Measurements from ENCODE around the gene ADARB2.
"Not testable (repeated sequence)": the region's sequence is repeated elsewhere in the genome, so short reads cannot be mapped to it uniquely, and the experiment has no call there.

The ADARB2 gene

DNA sequence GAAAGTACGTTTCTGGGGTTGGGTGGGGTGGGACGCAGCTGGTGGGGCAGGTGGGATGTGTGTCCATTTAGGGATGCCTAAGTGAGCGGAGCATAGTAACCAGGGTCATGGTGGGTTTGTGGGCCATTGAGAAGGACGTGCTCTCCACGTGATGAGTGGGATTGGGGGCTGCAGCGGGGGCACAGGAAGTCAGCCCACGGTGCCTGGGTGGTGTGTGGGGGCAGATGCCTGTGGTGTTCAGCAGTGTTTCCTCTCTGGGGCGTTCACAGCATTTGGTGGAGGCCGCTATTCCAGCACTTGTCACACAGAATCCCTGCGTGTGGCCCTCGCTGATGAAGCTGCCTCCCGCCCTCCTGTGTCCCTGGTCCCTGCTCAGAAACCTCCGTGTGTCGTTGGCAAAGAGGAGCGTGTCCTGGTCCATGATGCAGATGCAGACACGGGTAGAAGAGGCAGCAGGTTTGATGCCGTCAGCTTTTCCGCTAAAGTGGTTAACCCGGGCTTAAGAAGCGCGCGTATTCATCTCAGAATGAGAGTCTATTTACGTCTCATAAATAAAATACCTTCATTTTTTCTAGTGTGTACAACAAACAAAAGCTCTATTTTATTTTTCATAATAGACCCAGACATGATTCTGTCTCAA is 274.2 kb downstream of the ADARB2 start:
- no peaks in the 10 kb centered on the region for H3K36me3 ChIP-seq (ENCODE audit: insufficient read depth, low read length)
- no peaks in the 10 kb centered on the region for H3K27me3 ChIP-seq (ENCODE audit: insufficient read depth, low read length)
- no peaks in the 10 kb centered on the region for H3K4me1 ChIP-seq (ENCODE audit: control insufficient read depth, insufficient read depth, low read length, unreplicated experiment)
- no peak overlapping the region for H3K27ac ChIP-seq (ENCODE audit: low read depth, low read length)
- no peaks in the 10 kb centered on the region for H3K79me2 ChIP-seq (ENCODE audit: control insufficient read depth, insufficient read depth, low read length, unreplicated experiment)
- no peak overlapping the region for H3K4me3 ChIP-seq (ENCODE audit: low read depth, low read length)
- no peak overlapping the region for H2AFZ ChIP-seq (ENCODE audit: low read length, unreplicated experiment)

DNA sequence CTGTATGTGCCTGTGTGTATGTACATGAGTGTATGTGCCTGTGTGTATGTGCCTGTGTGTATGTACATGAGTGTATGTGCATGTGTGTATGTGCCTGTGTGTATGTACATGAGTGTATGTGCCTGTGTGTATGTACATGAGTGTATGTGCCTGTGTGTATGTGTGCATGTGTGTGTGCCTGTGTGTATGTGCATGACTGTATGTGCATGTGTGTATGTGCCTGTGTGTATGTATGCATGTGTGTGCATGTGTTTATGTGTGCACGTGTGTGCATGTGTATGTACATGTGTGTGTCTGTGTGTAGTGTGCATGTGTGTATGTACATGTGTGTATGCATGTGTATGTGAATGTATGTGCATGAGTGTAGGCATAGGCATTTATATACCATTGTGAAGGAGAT is 274.8 kb downstream of the ADARB2 start:
- Histone ChIP-seq H3K4me1 (ENCODE audit: control insufficient read depth, insufficient read depth, low read length, unreplicated experiment) (no peaks in the 10 kb centered on the region), H3K4me3 (ENCODE audit: low read depth, low read length) (no peak overlapping the region), H3K27ac (ENCODE audit: low read depth, low read length) (no peak overlapping the region), H3K79me2 (ENCODE audit: control insufficient read depth, insufficient read depth, low read length, unreplicated experiment) (no peaks in the 10 kb centered on the region), H2AFZ (ENCODE audit: low read length, unreplicated experiment) (no peak overlapping the region), H3K27me3 (ENCODE audit: insufficient read depth, low read length) (no peaks in the 10 kb centered on the region), H3K36me3 (ENCODE audit: insufficient read depth, low read length) (no peaks in the 10 kb centered on the region)

DNA sequence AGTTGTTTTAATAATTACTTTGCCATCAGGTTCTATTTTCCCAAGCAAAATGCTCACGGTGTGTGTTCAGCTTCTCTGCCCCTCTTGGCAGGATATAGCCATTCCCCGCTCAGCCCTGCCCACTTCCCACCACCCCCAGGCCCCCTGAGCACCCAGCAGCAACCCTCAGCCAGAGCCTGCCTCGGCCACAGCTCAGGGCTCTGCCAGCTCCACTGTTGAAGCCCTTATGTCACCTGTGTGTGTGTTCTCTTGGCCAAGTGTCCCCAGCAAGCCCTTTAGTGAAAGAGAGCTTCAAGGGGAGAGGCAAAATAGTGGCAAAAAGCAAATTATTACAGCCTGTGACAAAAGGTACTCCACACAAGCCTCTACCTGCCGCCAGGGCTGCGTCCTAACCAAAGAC is 275.3 kb downstream of the ADARB2 start:
- Histone ChIP-seq H3K4me3 (ENCODE audit: low read depth, low read length) (no peak overlapping the region), H3K27ac (ENCODE audit: low read depth, low read length) (no peak overlapping the region)

DNA sequence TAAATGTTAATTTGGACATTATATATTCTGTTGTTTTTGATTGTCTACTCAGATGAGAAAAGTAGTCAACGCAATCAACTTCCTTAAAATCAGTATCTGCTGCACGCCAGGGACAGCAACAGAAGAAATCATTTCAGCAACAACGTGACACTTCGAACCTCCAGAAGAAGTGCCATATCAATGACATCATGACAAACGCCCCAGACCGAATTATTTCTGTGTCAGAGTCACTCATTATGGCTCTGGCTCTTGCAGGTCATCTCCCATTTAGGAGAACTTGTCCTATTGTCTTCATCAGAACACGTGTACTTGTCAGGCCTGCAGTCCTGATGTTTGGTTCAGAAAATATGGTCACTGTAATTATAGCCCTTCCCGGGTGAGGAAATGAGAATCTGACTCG is 276.3 kb downstream of the ADARB2 start:
- Histone ChIP-seq H3K27me3 (ENCODE audit: insufficient read depth, low read length) (no peaks in the 10 kb centered on the region), H3K27ac (ENCODE audit: low read depth, low read length) (no peak overlapping the region), H3K36me3 (ENCODE audit: insufficient read depth, low read length) (no peaks in the 10 kb centered on the region), H2AFZ (ENCODE audit: low read length, unreplicated experiment) (no peak overlapping the region), H3K4me1 (ENCODE audit: control insufficient read depth, insufficient read depth, low read length, unreplicated experiment) (no peaks in the 10 kb centered on the region), H3K79me2 (ENCODE audit: control insufficient read depth, insufficient read depth, low read length, unreplicated experiment) (no peaks in the 10 kb centered on the region), H3K4me3 (ENCODE audit: low read depth, low read length) (no peak overlapping the region)

More for the DNA sequence above, 275.3 kb downstream of the ADARB2 start:
- no peaks in the 10 kb centered on the region for H3K79me2 ChIP-seq (ENCODE audit: control insufficient read depth, insufficient read depth, low read length, unreplicated experiment)
- H3K27me3 ChIP-seq (ENCODE audit: insufficient read depth, low read length) = no peaks in the 10 kb centered on the region
- no peak overlapping the region for H2AFZ ChIP-seq (ENCODE audit: low read length, unreplicated experiment)
- no peaks in the 10 kb centered on the region for H3K36me3 ChIP-seq (ENCODE audit: insufficient read depth, low read length)
- no peaks in the 10 kb centered on the region for H3K4me1 ChIP-seq (ENCODE audit: control insufficient read depth, insufficient read depth, low read length, unreplicated experiment)

DNA sequence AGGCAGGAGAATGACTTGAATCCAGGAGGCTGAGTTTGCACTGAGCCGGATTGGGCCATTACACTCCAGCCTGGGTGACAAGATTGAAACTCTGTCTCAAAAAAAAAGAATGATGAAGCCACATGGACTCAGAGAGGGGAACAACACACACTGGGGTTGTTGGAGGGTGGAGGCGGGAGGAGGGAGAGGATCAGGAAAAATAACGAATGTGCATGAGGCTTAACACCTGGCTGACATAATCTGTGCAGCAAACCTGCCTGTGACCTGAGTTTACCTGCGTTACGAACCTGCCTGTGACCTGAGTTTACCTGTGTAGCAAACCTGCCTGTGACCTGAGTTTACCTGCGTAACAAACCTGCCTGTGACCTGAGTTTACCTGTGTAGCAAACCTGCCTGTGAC is 277.7 kb downstream of the ADARB2 start:
- H3K79me2 ChIP-seq (ENCODE audit: control insufficient read depth, insufficient read depth, low read length, unreplicated experiment); H3K27me3 ChIP-seq (ENCODE audit: insufficient read depth, low read length); H3K4me1 ChIP-seq (ENCODE audit: control insufficient read depth, insufficient read depth, low read length, unreplicated experiment); H3K4me3 ChIP-seq (ENCODE audit: low read depth, low read length); H3K27ac ChIP-seq (ENCODE audit: low read depth, low read length); H2AFZ ChIP-seq (ENCODE audit: low read length, unreplicated experiment); H3K36me3 ChIP-seq (ENCODE audit: insufficient read depth, low read length): not testable (repeated sequence)

DNA sequence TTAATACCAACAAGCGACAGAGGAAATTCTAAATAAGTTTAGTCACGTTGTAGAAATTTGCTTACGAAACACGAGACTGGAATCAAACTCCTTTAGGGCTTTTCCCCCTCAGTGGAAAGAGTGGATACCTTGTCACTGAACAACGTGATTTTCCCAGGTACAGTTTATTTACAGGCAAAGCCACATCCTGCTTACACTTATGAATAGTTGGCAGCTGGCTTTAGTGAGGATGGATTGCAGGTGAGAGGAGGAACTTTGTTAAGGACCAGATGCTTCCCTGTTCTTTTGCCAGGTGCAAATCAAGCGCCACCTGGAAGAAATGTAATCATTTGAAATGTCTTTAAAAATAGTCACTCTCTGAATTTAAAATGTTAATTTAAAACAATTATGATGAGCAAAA is 282.4 kb downstream of the ADARB2 start:
- Histone ChIP-seq H3K27me3 (ENCODE audit: insufficient read depth, low read length) (no peaks in the 10 kb centered on the region), H3K4me1 (ENCODE audit: control insufficient read depth, insufficient read depth, low read length, unreplicated experiment) (no peaks in the 10 kb centered on the region), H3K36me3 (ENCODE audit: insufficient read depth, low read length) (no peaks in the 10 kb centered on the region), H3K27ac (ENCODE audit: low read depth, low read length) (no peak overlapping the region), H3K79me2 (ENCODE audit: control insufficient read depth, insufficient read depth, low read length, unreplicated experiment) (no peaks in the 10 kb centered on the region), H3K4me3 (ENCODE audit: low read depth, low read length) (no peak overlapping the region), H2AFZ (ENCODE audit: low read length, unreplicated experiment) (no peak overlapping the region)

DNA sequence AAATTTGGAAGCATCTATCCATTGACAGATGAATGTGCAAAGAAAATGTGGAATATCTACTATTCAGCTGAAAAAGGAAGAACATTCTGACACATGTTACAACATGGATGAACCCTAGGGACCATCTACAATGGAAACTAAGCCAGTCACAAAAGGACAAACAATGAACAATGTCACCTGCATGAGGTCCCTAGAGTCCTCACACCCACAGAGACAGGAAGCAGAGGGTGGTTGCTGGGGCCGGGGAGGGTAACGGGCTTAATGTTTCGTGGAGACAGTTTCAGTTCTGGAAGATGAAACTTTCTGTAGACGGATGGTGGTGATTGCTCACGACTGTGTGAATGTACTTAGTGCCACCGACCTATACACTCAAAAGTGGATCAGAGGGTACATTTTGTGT is 282.9 kb downstream of the ADARB2 start:
- H3K36me3 ChIP-seq (ENCODE audit: insufficient read depth, low read length) = no peaks in the 10 kb centered on the region
- no peaks in the 10 kb centered on the region for H3K27me3 ChIP-seq (ENCODE audit: insufficient read depth, low read length)
- H3K4me1 ChIP-seq (ENCODE audit: control insufficient read depth, insufficient read depth, low read length, unreplicated experiment) = no peaks in the 10 kb centered on the region
- H3K79me2 ChIP-seq (ENCODE audit: control insufficient read depth, insufficient read depth, low read length, unreplicated experiment) = no peaks in the 10 kb centered on the region
- H3K4me3 ChIP-seq (ENCODE audit: low read depth, low read length) = no peak overlapping the region
- no peak overlapping the region for H2AFZ ChIP-seq (ENCODE audit: low read length, unreplicated experiment)
- H3K27ac ChIP-seq (ENCODE audit: low read depth, low read length) = no peak overlapping the region

DNA sequence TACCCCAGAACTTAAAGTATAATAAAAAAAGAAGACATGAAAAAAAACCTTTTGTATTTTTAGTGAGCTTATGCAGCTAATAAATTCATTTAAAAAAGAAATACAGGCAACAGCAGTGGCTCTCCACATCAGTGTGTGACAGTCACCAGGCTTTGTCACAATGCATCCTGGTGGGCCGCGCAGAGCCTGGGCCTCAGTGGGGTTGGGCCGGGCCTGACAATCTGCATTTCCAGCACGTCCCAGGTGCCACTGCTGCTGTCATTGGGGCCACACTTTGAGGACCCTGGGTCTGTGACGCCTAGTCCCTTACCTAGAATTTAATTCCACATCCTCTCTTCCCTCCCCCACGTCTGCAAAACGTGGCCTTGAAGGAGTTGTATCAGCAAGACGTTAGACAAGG is 284.5 kb downstream of the ADARB2 start:
- no peaks in the 10 kb centered on the region for H3K79me2 ChIP-seq (ENCODE audit: control insufficient read depth, insufficient read depth, low read length, unreplicated experiment)
- no peak overlapping the region for H3K4me3 ChIP-seq (ENCODE audit: low read depth, low read length)
- no peak overlapping the region for H3K27ac ChIP-seq (ENCODE audit: low read depth, low read length)
- H2AFZ ChIP-seq (ENCODE audit: low read length, unreplicated experiment) = no peak overlapping the region
- no peaks in the 10 kb centered on the region for H3K36me3 ChIP-seq (ENCODE audit: insufficient read depth, low read length)
- no peaks in the 10 kb centered on the region for H3K27me3 ChIP-seq (ENCODE audit: insufficient read depth, low read length)
- H3K4me1 ChIP-seq (ENCODE audit: control insufficient read depth, insufficient read depth, low read length, unreplicated experiment) = no peaks in the 10 kb centered on the region

DNA sequence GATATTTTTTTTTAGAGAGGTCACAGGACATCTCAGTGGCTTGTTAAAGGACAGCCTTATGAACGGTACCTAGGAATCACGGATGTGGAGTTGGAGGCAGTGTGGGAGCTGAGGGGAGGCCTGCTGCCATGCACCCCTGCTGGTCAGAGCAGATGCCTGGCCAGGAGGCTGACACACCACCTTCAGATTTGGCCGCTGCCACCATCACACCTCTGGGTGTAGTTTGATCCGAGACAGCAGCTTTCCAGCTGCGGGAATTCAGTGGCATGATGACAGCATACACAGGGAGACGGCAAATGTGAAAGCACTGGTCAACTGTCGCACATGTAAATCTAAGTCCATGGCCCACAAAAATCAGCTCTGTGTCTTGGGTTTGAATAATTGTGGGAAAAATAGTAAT is 285.4 kb downstream of the ADARB2 start:
- Histone ChIP-seq H3K27me3 (ENCODE audit: insufficient read depth, low read length) (no peaks in the 10 kb centered on the region), H3K27ac (ENCODE audit: low read depth, low read length) (no peak overlapping the region), H2AFZ (ENCODE audit: low read length, unreplicated experiment) (no peak overlapping the region), H3K79me2 (ENCODE audit: control insufficient read depth, insufficient read depth, low read length, unreplicated experiment) (no peaks in the 10 kb centered on the region), H3K4me1 (ENCODE audit: control insufficient read depth, insufficient read depth, low read length, unreplicated experiment) (no peaks in the 10 kb centered on the region), H3K4me3 (ENCODE audit: low read depth, low read length) (no peak overlapping the region), H3K36me3 (ENCODE audit: insufficient read depth, low read length) (no peaks in the 10 kb centered on the region)

DNA sequence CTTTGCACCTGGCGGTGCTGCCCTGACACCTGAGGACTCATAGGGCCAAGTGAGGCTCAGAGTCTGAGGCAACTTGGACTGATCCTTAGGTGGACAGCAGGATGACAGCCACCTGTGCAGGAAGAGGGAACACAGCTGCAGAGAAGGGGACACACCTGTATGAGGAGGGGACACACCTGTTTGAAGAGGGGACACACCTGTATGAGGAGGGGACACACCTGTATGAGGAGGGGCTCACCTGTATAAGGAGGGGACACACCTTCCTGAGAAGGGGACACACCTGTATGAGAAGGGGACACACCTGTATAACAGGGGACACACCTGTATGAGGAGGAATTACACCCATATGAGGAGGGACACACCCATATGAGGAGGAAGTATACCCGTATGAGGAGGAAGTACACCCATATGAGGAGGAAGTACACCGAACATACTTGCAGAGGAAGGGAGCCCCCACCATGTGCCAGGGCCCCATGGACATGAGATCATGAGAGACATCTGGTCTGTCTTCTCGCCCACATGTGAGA is 285.9 kb downstream of the ADARB2 start:
- H3K4me1 ChIP-seq (ENCODE audit: control insufficient read depth, insufficient read depth, low read length, unreplicated experiment) = no peaks in the 10 kb centered on the region
- H3K79me2 ChIP-seq (ENCODE audit: control insufficient read depth, insufficient read depth, low read length, unreplicated experiment) = no peaks in the 10 kb centered on the region
- H3K27ac ChIP-seq (ENCODE audit: low read depth, low read length) = no peak overlapping the region
- H3K36me3 ChIP-seq (ENCODE audit: insufficient read depth, low read length) = no peaks in the 10 kb centered on the region
- H2AFZ ChIP-seq (ENCODE audit: low read length, unreplicated experiment) = no peak overlapping the region
- no peak overlapping the region for H3K4me3 ChIP-seq (ENCODE audit: low read depth, low read length)
- no peaks in the 10 kb centered on the region for H3K27me3 ChIP-seq (ENCODE audit: insufficient read depth, low read length)

DNA sequence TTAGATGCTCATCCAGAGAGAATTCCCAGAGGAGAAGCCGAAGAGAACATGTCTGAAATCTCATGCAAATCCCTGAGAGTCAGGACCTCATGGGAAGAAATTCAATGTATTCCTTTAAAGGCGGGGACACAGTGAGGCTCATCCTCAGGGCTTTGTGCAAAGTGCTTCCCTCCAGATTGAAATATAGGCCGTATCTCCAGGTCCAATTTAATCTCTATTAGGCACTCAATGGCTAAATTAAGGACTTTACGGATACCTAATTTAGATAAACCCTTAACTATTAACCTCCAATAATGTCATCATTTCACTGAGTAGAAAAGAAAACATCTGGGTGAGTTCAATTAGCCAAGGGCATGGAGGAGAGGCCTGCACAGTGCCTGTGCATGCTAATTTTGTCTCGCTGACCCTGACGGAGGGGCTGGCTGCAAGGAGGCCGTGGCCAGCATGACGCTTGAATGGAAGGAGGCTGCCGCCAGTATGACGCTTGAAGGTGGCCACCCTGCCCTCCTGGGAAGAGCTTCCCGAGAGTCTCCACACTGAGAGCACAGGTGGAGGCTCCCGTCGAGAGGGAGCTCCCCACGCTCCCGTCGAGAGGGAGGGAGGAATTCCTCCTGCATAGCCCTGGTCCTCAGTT is 287.6 kb downstream of the ADARB2 start:
- no peaks in the 10 kb centered on the region for H3K79me2 ChIP-seq (ENCODE audit: control insufficient read depth, insufficient read depth, low read length, unreplicated experiment)
- H3K4me3 ChIP-seq (ENCODE audit: low read depth, low read length) = no peak overlapping the region
- no peak overlapping the region for H3K27ac ChIP-seq (ENCODE audit: low read depth, low read length)
- no peak overlapping the region for H2AFZ ChIP-seq (ENCODE audit: low read length, unreplicated experiment)
- H3K4me1 ChIP-seq (ENCODE audit: control insufficient read depth, insufficient read depth, low read length, unreplicated experiment) = no peaks in the 10 kb centered on the region
- no peaks in the 10 kb centered on the region for H3K36me3 ChIP-seq (ENCODE audit: insufficient read depth, low read length)
- no peaks in the 10 kb centered on the region for H3K27me3 ChIP-seq (ENCODE audit: insufficient read depth, low read length)
